Activated CD8-positive, alpha-beta memory T cell treated with anti-CD3 and anti-CD28 coated beads, Interleukin-2, amount 50 U/mL, for 24 hours (primary cell): ENCODE data around the gene YES1.
A peak's percentile ranks its signal among the peaks of the same experiment; 100 is the strongest.
"Not testable (repeated sequence)": the region's sequence is repeated elsewhere in the genome, so short reads cannot be mapped to it uniquely, and the experiment has no call there.

Experiments
- DNase-seq: peaks from one replicate; pipeline ENCODE4 v3.0.0-alpha.2; 2020; ENCODE audit errors: extremely low read depth

Gene YES1

GRCh38 chr18:820591-821165 lies 8.6 kb upstream of the YES1 start:
- DNase-seq: no peak

DNA sequence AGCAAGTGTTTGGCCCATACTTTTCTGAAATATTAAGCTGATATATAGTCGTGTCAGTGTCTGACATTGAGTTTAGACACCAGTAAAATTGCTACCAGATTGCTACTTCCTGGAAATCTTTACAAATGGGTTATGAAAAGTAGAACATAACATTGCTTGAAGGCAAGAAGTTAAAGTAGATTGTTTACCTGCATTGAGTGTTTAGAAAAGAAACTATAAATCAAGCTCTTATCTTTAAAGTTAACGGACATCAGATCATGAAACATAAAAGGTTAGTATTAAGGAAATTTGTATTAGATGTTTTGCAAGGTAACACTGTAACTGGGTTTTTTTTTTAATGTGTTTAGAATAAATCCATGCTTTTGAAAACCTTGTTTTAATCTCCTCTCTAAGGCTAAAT lies 4.8 kb upstream of the YES1 start:
- DNase-seq: no peak

DNA sequence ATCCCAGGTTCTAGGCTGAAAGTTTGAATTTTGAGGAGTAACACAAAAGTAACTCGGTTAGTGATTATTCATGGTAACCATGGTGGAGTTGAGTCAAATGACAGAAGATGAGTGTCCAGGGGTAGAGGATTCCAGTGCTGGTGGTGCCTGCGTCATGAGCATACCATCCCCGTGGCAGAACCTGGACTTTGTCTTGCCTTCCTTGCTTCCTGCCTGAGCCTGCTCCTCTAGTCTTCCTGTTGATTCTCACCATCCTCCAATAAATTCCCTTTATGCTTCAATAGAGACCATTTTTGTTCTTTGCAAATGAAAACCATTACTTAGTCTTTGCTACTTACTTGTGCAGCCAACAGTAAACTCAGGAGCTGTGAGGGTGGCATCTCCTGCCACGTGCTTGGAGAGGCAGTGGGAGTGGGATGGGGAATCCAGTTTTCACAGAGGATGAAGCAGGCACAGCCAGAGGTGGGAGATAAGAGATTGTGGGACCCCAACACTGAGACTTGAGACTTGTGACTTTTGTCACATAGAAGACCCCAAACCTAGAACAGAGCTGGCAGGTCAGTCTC lies 4.1 kb upstream of the YES1 start:
- no peak for DNase-seq

GRCh38 chr18:815353-815752 lies 3.3 kb upstream of the YES1 start:
- no peak for DNase-seq

DNA sequence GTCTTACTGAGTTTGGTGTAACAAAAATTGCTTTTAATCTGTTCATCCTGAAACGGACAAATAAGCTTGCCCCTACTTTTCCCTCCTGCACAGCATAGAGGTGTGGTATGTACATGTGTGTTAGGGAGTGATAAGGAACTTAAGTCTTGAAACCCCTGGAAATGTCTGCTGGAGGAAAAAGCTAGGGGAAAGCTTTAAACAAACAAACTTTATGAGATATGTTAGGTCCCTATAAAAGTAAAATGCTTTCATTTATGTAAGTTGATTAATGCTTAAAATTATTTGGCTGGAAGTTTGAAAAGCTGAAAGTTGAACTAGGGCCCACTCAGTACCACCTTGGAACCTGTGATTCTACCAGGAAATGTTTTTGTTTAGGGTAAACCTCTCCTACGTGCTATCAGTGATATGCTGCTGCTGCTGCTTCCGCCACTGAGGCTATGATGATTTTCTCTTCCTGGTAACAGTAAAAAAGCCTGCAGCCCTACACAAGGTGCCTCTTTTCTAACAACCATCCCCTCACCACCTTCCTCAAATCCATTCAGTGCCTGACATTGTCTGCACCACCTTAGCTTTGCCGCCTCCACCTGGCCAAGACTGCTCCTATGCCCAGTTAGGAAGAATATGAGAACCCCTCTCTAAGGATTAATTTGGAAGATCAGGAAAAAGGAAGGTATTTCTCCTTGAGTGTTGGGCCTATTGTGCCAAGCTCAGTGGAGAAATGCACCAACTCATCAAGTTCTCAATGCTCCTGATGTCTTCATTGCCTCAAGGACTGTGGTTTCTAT lies 2.5 kb upstream of the YES1 start:
- DNase-seq: no peak

GRCh38 chr18:813172-814071 lies 1.4 kb upstream of the YES1 start:
- no peak for DNase-seq

GRCh38 chr18:812376-813171 lies 532 bp upstream of the YES1 start:
- peak; percentile 41 for DNase-seq

DNA sequence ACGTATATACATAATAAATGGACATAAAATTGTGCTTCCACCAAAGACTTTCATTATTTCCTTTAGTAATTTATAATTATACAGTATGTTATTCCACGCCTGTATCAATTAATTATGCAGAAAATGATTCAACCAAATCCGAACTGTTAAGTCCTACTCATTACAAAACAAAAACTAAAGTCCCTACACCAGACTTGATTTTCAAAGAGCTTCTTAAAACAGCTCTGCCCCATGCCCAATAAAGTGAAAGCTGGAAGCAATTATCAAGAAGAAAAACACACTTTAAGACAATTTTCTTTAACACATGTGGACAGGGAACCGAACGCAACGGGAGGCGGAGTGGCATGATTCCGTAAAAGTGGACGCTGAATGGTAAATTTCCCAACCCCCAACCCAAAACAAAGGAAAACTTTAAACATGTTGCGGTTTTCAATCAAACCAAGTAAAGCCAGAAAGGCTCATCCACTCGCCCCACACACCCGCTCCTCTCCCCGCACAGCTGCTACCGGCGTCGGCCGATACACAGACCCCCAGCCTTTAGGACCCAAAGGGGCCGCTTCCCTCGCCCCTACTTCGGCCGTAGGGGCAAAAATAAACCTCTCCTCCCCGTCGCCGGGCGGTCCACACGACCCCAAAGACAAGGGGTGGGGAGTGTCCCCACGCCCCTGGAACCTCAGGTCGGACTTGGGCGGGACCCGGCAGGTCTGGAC lies 705 bp downstream of the YES1 start:
- no peak for DNase-seq

DNA sequence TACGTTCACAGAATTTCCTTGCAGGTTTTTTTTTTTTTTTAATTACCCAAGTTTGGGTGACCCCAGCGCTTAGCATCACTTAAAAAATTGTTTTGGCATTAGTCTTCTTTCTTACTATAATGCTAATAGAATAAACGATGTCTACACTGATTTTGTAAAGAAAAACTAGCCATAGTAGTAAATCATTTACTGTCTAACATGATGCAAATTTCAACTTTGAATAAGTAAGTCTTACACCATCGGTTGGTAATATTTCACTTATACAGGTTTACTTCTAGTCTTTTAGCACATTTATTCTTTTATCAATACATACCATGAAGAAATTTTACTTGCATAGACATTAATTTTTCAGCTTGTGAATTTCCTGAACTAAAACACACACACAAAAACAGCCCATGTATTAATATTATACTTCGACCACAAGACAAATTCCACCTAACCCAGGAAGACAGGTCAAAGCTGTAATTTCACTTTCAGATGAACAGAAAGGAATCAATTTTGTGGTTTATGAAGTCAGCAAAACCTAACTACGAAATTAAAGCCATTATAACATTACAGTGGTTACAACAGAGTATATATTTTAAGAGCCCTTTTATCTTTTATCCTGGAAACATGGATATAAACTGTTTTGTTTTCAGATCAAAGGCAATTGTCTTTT lies 1.9 kb downstream of the YES1 start:
- DNase-seq: no peak

DNA sequence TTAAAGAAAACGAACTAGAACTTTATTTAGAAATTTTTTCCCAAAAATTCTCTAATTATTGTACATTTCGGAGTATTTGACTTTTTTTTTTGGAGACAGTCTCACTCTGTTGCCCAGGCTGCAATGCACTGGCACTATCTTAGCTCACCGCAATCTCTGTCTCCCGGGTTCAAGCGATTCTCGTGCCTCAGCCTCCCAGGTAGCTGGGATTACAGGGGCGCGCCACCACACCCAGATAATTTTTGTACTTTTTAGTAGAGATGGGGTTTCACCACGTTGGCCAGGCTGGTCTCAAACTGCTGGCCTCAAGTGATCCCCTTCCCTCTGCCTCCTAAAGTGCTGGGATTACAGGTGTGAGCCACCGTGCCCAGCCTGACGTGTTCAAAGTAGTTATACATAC lies 2.8 kb downstream of the YES1 start:
- DNase-seq: not testable (repeated sequence)

DNA sequence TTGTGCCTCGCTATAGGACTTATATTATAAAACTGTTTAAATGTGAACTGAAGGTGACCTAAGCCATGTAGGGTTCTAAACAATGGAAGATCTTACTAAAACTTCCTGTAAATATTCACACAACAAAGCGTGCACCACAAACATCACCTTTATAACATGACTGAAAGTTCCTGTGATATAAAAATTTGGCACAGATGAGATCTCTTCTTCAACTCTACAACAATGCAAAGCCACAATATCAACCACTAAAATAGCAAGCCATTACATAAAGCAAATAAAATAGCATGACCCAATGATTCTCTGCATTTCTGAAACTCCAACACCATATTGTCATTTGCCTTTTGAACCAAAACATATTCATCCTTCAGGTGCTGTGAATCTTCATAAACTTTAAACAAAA lies 3.5 kb downstream of the YES1 start:
- no peak for DNase-seq

- no peak for DNase-seq
These were observed 4.0 kb downstream of the YES1 start for GRCh38 chr18:808086-808485.

DNA sequence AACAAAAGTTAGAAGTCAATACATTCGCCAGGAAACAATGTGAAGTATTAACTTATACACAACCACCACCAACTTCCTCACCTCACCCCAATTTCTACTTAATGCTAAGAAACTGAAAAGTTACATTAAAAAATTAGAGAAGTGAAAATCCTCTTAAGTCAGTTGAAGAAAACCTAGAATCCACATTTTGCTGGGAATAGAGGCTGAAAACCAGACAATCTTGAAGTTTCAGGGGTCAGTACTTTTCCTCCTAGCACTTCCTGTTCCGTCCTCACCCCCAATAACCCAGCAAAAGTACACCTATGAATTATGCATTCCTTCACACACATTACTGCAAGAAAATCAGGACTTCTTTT lies 6.3 kb downstream of the YES1 start:
- no peak for DNase-seq

DNA sequence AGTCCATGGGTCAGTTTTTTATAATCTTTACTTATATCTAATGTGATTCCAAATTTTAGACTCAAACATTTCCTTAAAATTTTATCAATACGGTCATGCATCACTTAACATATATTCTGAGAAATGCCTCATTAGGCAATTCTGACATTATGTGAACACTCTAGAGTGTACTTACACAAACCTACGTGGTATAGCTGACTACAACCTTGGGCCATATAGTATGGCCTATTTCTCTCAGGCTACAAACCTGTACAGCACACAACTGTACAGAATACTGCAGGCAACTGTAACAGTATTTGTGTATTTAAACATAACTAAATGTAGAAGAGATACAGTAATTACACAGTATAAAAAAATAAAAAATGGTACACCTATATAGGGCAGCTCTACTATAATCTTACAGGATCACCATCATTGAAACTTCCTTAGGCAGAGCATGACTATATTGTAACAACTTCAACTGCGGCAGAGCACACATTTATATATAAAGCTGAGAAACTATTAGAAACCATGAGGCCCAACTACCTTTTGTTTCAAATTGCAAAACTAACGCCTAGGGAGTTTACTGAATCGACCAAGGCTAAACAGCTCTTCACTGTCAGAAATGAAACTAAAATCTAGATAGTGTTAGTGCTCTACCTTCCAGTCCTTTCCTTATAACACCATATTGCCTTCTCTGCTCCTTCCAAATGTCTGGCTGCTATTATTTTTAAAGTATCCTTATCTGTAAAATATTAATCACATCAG lies 6.9 kb downstream of the YES1 start:
- no peak for DNase-seq

GRCh38 chr18:801137-801536 lies 10.9 kb downstream of the YES1 start:
- DNase-seq: no peak

GRCh38 chr18:799943-800342 lies 12.1 kb downstream of the YES1 start:
- no peak for DNase-seq

DNA sequence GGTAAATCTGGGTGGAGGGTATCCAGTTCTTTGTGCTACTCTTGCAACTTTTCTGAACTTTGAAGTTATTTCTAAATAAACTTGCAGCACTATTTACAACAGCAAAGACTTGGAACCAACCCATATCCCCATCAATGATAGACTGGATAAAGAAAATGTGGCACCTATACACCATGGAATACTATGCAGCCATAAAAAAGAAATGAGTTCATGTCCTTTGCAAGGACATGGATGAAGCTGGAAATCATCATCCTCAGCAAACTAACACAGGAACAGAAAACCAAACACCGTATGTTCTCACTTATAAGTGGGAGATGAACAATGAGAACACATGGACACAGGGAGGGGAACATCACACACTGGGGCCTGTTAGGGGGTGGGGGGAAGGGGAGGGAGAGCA lies 16.7 kb downstream of the YES1 start:
- not testable (repeated sequence) for DNase-seq

- no peak for DNase-seq
These were observed 22.6 kb downstream of the YES1 start for GRCh38 chr18:789397-789796.

- DNase-seq: no peak
These were observed 26.8 kb downstream of the YES1 start for GRCh38 chr18:785242-785641.
